IMR-90 (cell line): ENCODE results near the gene ARHGAP5.

Experiments
- BHLHE40 ChIP-seq: fragments of 150-350 bp; IDR thresholded peaks from 2 replicates; pipeline ENCODE4 v1.6.1; 2016; ENCODE audit warnings: mild to moderate bottlenecking, low read depth, low read length
- CEBPB ChIP-seq: IDR thresholded peaks from 2 replicates; pipeline ENCODE4 v1.6.1; 2012; ENCODE audit warnings: low read depth, low read length, improper control_type of control experiment
- CTCF ChIP-seq: conservative IDR thresholded peaks from 2 replicates; pipeline ENCODE4 v1.5.1; 2012; ENCODE audit warnings: mild to moderate bottlenecking, low read depth, low read length, improper control_type of control experiment
- MXI1 ChIP-seq: IDR thresholded peaks from 2 replicates; pipeline ENCODE4 v1.6.1; 2012; ENCODE audit warnings: low read depth, mild to moderate bottlenecking, low read length, moderate library complexity, borderline replicate concordance
- NFE2L2 ChIP-seq: fragments of 150-350 bp; IDR thresholded peaks from 2 replicates; pipeline ENCODE4 v1.6.1; 2016; ENCODE audit warnings: low read depth, mild to moderate bottlenecking, low read length
- POLR2A ChIP-seq: IDR thresholded peaks from 2 replicates; pipeline ENCODE4 v1.6.1; 2012; ENCODE audit warnings: mild to moderate bottlenecking, low read depth, low read length
- RFX5 ChIP-seq: IDR thresholded peaks from 2 replicates; pipeline ENCODE4 v1.8.0; 2012; ENCODE audit warnings: low read depth, mild to moderate bottlenecking, low read length, moderate library complexity
- SMC3 ChIP-seq: fragments of 150-350 bp; IDR thresholded peaks from 2 replicates; pipeline ENCODE4 v1.6.1; 2016; ENCODE audit warnings: low read depth, mild to moderate bottlenecking, antibody characterized with exemption, low read length, moderate library complexity

GRCh38 chr14:32068708-32069107, 8.4 kb upstream of the ARHGAP5 start:
- TF ChIP-seq BHLHE40 (no peak), POLR2A (no peak), CTCF (no peak), RFX5 (no peak), NFE2L2 (no peak), CEBPB (no peak), SMC3 (no peak), MXI1 (no peak)
